Chondrocyte (in vitro differentiated cells): ENCODE measurements around the gene STK32A. TPM values are rescaled to one million over a fixed set of nuclear protein-coding genes. Genes with fewer than 3 reads are reported as not detected.

Experiments used
- DNase-seq: peaks from one replicate; pipeline ENCODE4 v3.0.0; 2021; ENCODE audit warnings: mixed read lengths, low spot score
- H3K27ac Mint-ChIP-seq: one replicate; pipeline ENCODE4 v1.8.0; 2021; ENCODE audit warnings: mild to moderate bottlenecking, moderate library complexity, mixed read lengths; ENCODE audit not compliant: unreplicated experiment
- H3K27me3 Mint-ChIP-seq: 2 replicates; pipeline ENCODE4 v1.8.0; 2021; ENCODE audit warnings: low read depth, mixed read lengths
- H3K36me3 Mint-ChIP-seq: 2 replicates; pipeline ENCODE4 v1.8.0; 2021; ENCODE audit warnings: low read depth, mixed read lengths
- H3K4me1 Mint-ChIP-seq: 2 replicates; pipeline ENCODE4 v1.8.0; 2021; ENCODE audit warnings: low read depth, mild to moderate bottlenecking, mixed read lengths
- H3K4me3 Mint-ChIP-seq: one replicate; pipeline ENCODE4 v1.8.0; 2021; ENCODE audit warnings: mild to moderate bottlenecking, moderate library complexity, mixed read lengths; ENCODE audit not compliant: unreplicated experiment
- H3K9me3 Mint-ChIP-seq: 2 replicates; pipeline ENCODE4 v1.8.0; 2021; ENCODE audit warnings: low read depth, mixed read lengths
- total RNA-seq: library from RNA; stranded (reverse); gene quantifications from 3 replicates; pipeline ENCODE4 v1.2.1, GENCODE V29; 2021
- TF ChIP-seq, protein P1 (sequence below): fragments of 200-600 bp; sonication (generic); IDR thresholded peaks from 2 replicates; pipeline ENCODE4 v1.5.0; 2021; ENCODE audit warnings: antibody characterized with exemption, mild to moderate bottlenecking, moderate library complexity

The STK32A gene
- total RNA-seq, 1 donor from 2014 or later: 0.12 TPM

DNA sequence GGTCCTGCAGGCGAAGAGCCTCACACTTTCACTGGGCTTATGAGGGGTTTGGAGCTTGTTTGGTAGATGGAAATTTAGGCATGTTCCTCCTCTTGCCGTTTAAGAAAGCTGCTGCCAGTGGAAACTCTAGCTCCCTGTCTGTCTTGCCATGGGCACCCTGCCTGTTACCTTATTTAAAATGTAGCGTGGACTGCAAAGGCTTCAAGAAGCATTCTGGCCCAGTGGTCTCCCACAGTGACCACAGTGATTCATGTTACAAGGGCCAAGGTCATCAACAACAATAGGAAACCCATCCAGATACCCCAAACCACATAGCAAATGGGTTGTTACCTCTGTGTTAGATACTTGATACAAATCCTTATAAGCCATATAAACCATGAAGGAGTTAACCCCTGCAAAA, 178.4 kb downstream of the STK32A start:
- H3K4me1 Mint-ChIP-seq: peaks cover 70% of the 10 kb centered on the region
- H3K36me3 Mint-ChIP-seq: peaks cover 19% of the 10 kb centered on the region
- no peaks in the 10 kb centered on the region for H3K9me3 Mint-ChIP-seq
- TF ChIP-seq, protein P1, sequence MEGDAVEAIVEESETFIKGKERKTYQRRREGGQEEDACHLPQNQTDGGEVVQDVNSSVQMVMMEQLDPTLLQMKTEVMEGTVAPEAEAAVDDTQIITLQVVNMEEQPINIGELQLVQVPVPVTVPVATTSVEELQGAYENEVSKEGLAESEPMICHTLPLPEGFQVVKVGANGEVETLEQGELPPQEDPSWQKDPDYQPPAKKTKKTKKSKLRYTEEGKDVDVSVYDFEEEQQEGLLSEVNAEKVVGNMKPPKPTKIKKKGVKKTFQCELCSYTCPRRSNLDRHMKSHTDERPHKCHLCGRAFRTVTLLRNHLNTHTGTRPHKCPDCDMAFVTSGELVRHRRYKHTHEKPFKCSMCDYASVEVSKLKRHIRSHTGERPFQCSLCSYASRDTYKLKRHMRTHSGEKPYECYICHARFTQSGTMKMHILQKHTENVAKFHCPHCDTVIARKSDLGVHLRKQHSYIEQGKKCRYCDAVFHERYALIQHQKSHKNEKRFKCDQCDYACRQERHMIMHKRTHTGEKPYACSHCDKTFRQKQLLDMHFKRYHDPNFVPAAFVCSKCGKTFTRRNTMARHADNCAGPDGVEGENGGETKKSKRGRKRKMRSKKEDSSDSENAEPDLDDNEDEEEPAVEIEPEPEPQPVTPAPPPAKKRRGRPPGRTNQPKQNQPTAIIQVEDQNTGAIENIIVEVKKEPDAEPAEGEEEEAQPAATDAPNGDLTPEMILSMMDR: no peak
- H3K27me3 Mint-ChIP-seq: no peaks in the 10 kb centered on the region
- peak overlapping the region; percentile 18 for H3K27ac Mint-ChIP-seq
- no peak overlapping the region for H3K4me3 Mint-ChIP-seq
- no peak for DNase-seq

DNA sequence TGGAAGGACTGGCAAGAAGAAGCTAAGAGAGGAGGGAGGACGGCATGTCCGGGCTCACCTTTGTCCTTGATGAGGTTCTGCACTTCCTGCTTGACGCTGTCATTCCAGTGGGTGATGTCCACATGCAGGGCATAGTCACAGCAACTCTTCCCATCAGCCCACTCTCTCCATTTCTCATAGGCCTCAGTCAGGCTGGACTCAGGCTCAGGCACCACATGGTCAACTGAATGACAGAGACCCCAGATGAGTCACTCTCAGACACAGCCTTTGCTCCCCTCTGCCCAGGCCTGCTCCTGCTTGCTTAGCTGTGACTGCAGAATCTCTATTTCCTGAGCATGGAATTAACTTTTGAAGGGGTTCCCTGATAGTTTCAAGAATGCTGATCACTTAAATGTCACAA, 180.8 kb downstream of the STK32A start:
- H3K27me3 Mint-ChIP-seq: no peaks in the 10 kb centered on the region
- H3K36me3 Mint-ChIP-seq: peaks cover 22% of the 10 kb centered on the region
- H3K27ac Mint-ChIP-seq: no peak overlapping the region
- no peak overlapping the region for H3K4me3 Mint-ChIP-seq
- no peaks in the 10 kb centered on the region for H3K9me3 Mint-ChIP-seq
- TF ChIP-seq, protein P1: no peak
- peaks cover 67% of the 10 kb centered on the region for H3K4me1 Mint-ChIP-seq
- DNase-seq: no peak

- no peaks in the 10 kb centered on the region for H3K27me3 Mint-ChIP-seq
- peak overlapping the region; percentile 69 for H3K27ac Mint-ChIP-seq
- peaks cover 21% of the 10 kb centered on the region for H3K36me3 Mint-ChIP-seq
- peaks cover 6% of the 10 kb centered on the region for H3K9me3 Mint-ChIP-seq
- H3K4me3 Mint-ChIP-seq: no peak overlapping the region
- H3K4me1 Mint-ChIP-seq: peaks cover 50% of the 10 kb centered on the region
- TF ChIP-seq, protein P1: no peak
- no peak for DNase-seq
Measured at GRCh38 chr5:147417135-147417813, 182.4 kb downstream of the STK32A start.

DNA sequence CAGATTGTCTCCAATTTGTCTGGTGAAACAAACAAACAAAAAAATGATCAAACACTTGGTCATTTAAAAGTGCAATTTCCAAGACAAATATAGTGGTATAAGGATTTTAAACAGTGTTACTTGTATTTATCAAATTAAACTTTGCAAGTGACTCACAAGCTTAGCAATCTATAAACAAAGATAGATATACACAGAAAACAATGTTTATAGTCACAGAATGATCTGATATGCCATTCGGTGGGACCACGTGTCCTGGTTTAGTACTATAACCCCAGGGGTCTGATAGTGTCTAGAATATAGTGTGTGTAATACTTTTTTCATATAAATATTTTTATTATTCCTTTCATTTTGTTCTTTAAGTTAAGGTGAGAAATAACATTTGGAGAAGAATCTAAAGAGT, 183.8 kb downstream of the STK32A start:
- no peaks in the 10 kb centered on the region for H3K27me3 Mint-ChIP-seq
- no peak overlapping the region for H3K27ac Mint-ChIP-seq
- peaks cover 37% of the 10 kb centered on the region for H3K4me1 Mint-ChIP-seq
- peaks cover 19% of the 10 kb centered on the region for H3K36me3 Mint-ChIP-seq
- H3K9me3 Mint-ChIP-seq: peaks cover 8% of the 10 kb centered on the region
- TF ChIP-seq, protein P1: no peak
- H3K4me3 Mint-ChIP-seq: no peak overlapping the region
- DNase-seq: no peak

DNA sequence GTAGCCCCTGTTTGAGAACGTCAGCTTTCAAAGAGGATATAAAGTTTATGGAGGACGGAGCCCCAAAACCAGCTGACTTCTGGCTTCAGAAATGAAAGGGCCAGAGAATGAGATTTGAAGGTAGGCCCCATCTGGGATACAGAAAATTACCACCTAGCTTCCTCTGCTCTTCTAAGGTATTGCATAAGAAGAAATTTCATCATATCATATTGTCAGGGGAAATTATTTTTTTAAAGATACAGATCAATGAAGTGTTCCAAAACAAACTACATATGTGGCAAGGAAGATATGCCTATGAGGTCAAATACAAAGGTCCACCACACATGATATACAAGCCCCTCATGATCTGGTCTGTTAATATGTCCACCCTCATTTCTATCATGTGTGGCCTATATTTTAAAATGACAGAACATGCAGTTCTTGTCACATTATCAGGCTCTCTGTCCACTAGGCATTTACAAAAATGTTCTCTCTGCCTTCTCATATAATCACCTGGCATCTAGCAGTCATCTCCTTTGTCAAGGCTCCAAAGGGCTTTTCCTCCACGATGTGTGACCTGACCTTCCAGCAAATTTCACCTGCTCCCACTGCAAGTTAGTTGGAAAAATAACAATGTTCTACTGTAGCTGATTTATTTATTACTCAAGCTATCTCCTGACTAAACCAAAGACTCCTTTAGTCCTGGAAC, 192.0 kb downstream of the STK32A start:
- Mint-ChIP-seq H3K36me3 (peaks cover 12% of the 10 kb centered on the region), H3K27me3 (no peaks in the 10 kb centered on the region), H3K27ac (peak overlapping the region; percentile 19), H3K4me3 (no peak overlapping the region), H3K4me1 (peaks cover 39% of the 10 kb centered on the region), H3K9me3 (peaks cover 7% of the 10 kb centered on the region)
- TF ChIP-seq, protein P1: no peak
- DNase-seq: no peak
